Tibial artery (tissue), 4 donors: Measurements from ENCODE around the gene DERA.
"Not testable (repeated sequence)": the region's sequence is repeated elsewhere in the genome, so short reads cannot be mapped to it uniquely, and the experiment has no call there.

ENCODE experiments used
- DNase-seq, 2 donors: peaks; one replicate each; pipeline ENCODE4 v3.0.0-alpha.2; 2019
- H3K27ac ChIP-seq, 2 donors: fragments of 200-600 bp; sonication (generic) in 1 of 2; 1 replicate in 1 of 2; 2 replicates in 1 of 2; pipeline ENCODE4 v1.5.1; 2018 to 2019; ENCODE audit warnings: mild to moderate bottlenecking in 1 of 2
- H3K27me3 ChIP-seq, 2 donors: fragments of 200-600 bp; sonication (generic) in 1 of 2; one replicate each; pipeline versions ENCODE4 v1.5.1 to v1.6.0; 2016 to 2019
- H3K36me3 ChIP-seq, 3 donors: fragments of 200-600 bp; sonication (generic) in 2 of 3; one replicate each; pipeline ENCODE4 v1.5.1; 2016 to 2019; ENCODE audit warnings: mild to moderate bottlenecking in 2 of 3
- H3K4me1 ChIP-seq, 4 donors: fragments of 200-600 bp; sonication (generic) in 2 of 4; 1 replicate in 3 of 4; 2 replicates in 1 of 4; pipeline ENCODE4 v1.5.1; 2016 to 2019
- H3K4me3 ChIP-seq, 2 donors: fragments of 200-600 bp; sonication (generic) in 1 of 2; 1 replicate in 1 of 2; 2 replicates in 1 of 2; pipeline ENCODE4 v1.5.1; 2018 to 2019; ENCODE audit warnings: mild to moderate bottlenecking in 2 of 2
- H3K9me3 ChIP-seq, 3 donors: fragments of 200-600 bp; sonication (generic) in 1 of 3; one replicate each; pipeline ENCODE4 v1.5.1; 2016 to 2019
- CTCF ChIP-seq, 2 experiments: fragments of 200-600 bp in 1 of 2; fragments of 450-650 bp in 1 of 2; IDR thresholded peaks; one replicate each; pipeline ENCODE4 v1.5.1; 2017 to 2019; ENCODE audit warnings: antibody characterized with exemption in 2 of 2, mild to moderate bottlenecking in 1 of 2, moderate library complexity in 1 of 2
- intact Hi-C: fragments of 100-400 bp; cut with DNase I; formaldehyde crosslinking; loops from one replicate; pipeline ENCODE4 v1.15.0; 2023; ENCODE audit warnings: low total_unique reads

The DERA gene

DNA sequence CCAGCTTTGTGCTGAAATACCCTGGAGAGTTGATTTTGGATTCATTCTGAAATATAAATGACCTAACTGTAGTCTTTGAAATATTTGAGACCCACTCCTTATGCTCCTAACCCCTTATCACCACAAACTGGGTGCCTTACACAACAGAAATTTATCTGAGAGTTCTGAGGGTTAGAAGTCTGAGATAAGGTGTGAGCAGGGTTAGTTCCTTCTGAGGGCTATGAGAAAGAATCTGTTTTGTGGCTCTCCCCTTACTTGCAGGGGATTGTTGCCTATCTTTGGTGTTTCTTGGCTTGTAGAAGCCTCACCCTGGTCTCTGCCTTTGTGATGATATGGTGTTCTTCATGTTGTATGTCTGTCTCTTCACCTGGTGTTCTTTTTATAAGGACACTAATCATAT lies 91.7 kb downstream of the DERA start:
- no peaks in the 10 kb centered on the region for H3K27me3 ChIP-seq
- intact Hi-C loops, result no loop called here
- no peak overlapping the region for H3K27ac ChIP-seq
- H3K4me3 ChIP-seq, result no peak overlapping the region
- no peaks in the 10 kb centered on the region for H3K4me1 ChIP-seq
- no peaks in the 10 kb centered on the region for H3K9me3 ChIP-seq
- DNase-seq, result no peak
- TF ChIP-seq CTCF (IDR thresholded peaks at IDR 0.05), result no peak
- peaks cover 0 to 4% (median 0%) of the 10 kb centered on the region in 3 donors for H3K36me3 ChIP-seq

DNA sequence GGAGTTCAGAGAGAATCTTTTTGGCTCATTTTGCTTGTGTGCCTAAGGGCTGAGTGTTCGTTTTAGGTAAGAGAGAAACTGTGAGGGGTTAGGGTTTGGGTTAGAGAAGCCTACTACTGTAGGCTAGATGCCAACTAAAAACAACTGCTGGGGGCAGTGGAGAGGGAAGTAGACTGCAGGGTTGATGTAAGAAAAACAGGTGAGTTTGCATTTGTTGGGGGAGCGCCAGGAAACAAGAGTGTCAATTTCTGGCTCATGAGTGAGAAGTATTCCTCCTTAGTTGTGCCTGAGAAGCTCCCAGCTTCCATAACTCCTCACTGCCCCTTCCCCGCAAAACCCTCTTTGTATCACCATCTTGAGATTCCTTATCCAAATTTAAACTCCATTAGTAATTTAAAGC lies 92.3 kb downstream of the DERA start:
- Histone ChIP-seq H3K36me3 (peaks cover 0 to 4% (median 0%) of the 10 kb centered on the region in 3 donors), H3K9me3 (no peaks in the 10 kb centered on the region), H3K27me3 (no peaks in the 10 kb centered on the region), H3K27ac (no peak overlapping the region), H3K4me3 (no peak overlapping the region), H3K4me1 (no peaks in the 10 kb centered on the region)
- intact Hi-C loops, result no loop called here
- DNase-seq, result no peak
- no peak for TF ChIP-seq CTCF (IDR thresholded peaks at IDR 0.05)

DNA sequence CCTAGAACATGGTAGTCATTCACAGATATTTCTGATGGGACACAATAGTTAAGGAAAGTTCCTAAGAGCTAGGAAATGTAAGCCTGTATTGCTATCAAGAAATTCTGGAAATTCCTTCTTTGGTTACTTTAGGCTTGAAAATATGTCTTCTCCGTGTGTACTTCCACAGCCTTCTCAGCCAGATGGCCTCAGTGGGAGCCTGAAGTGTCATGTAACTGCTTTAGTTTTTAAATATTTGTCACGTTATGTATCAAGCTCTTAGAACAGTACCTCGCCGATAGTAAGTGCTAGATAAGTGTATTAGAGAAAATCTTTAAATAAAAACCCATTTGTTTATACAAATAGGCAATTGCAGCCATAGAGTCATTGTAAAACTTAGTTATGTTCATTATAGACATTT lies 95.6 kb downstream of the DERA start:
- Histone ChIP-seq H3K4me1 (peaks cover 0 to 5% (median 1%) of the 10 kb centered on the region in 4 donors), H3K4me3 (no peak overlapping the region), H3K27ac (no peak overlapping the region), H3K36me3 (peaks cover 0 to 4% (median 0%) of the 10 kb centered on the region in 3 donors), H3K9me3 (no peaks in the 10 kb centered on the region), H3K27me3 (no peaks in the 10 kb centered on the region)
- no peak for DNase-seq
- TF ChIP-seq CTCF (IDR thresholded peaks at IDR 0.05), result no peak
- intact Hi-C loops, result no loop called here

DNA sequence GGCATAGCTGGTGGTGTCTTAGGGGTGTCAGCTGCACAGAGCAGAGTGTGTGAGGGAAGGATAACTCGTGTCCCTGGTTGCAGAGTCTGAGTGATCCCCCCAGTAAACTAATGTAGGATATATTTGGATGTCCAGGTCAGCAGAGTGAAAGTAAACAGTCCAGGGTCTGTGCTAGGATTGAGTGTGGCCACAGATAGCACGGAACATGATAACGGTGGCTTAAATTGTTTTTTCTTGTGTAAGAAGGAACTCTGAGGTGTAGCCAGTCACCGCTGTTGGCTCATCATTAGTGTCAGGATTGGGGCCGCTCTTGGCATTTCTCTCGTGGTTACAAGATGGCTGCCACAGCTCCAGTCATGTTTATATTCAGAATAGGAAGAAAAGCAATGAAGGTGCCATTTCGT lies 97.3 kb downstream of the DERA start:
- no peak for DNase-seq
- Histone ChIP-seq H3K9me3 (no peaks in the 10 kb centered on the region), H3K4me1 (peaks cover 0 to 12% (median 5%) of the 10 kb centered on the region in 4 donors), H3K4me3 (no peak overlapping the region), H3K27ac (no peak overlapping the region), H3K27me3 (no peaks in the 10 kb centered on the region), H3K36me3 (peaks cover 0 to 4% (median 0%) of the 10 kb centered on the region in 3 donors)
- TF ChIP-seq CTCF (IDR thresholded peaks at IDR 0.05), result no peak
- intact Hi-C loops, result no loop called here

DNA sequence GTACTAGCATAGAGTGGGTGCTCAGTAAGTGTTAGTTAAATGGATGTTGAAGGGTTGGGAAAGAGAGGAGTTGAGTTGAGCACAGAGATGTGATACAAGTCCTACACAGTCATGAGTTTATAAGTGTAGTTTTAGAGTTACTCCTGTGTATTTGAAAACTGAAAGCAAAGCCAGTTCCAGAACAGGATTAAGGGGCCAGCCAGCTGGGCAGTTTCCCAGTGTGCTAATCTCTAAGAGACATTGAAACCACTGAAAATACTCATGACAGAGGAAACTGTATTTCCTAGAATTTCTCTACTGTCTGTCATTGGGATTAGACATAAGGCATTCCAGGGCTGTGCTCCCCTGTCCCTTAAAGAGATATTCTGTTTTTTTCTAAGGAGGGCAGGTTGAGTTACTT lies 101.0 kb downstream of the DERA start:
- Histone ChIP-seq H3K4me3 (no peak overlapping the region), H3K4me1 (peaks cover 0 to 12% (median 5%) of the 10 kb centered on the region in 4 donors), H3K9me3 (no peaks in the 10 kb centered on the region), H3K27ac (no peak overlapping the region), H3K36me3 (peaks cover 0 to 9% (median 9%) of the 10 kb centered on the region in 3 donors), H3K27me3 (no peaks in the 10 kb centered on the region)
- intact Hi-C loops, result no loop called here
- DNase-seq, result peak in 1 of 2 donors; percentile 69
- TF ChIP-seq CTCF (IDR thresholded peaks at IDR 0.05), result no peak

DNA sequence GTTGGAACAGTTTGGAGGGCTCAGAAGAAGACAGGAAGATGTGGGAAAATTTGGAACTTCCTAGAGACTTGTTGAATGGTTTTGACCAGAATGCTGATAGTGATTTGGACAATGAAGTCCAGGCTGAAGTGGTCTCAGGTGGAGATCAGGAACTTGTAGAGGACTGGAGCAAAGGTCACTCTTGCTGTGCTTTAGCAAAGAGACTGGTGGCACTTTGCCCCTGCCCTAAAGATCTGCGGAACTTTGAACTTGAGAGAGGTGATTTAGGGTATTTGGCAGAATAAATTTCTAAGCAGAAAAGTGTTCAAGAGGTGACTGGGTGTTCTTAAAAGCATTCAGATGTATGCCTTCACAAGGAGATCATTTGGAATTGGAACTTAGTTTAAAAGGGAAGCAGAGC lies 102.6 kb downstream of the DERA start:
- H3K27me3 ChIP-seq, intact Hi-C loops, H3K36me3 ChIP-seq: not testable (repeated sequence)

GRCh38 chr12:16014394-16014793 lies 103.3 kb downstream of the DERA start:
- H3K9me3 ChIP-seq, intact Hi-C loops, H3K4me3 ChIP-seq, H3K36me3 ChIP-seq, DNase-seq, H3K27ac ChIP-seq, H3K27me3 ChIP-seq: not testable (repeated sequence)
- peaks cover 0 to 12% (median 5%) of the 10 kb centered on the region in 4 donors for H3K4me1 ChIP-seq

More for the DNA sequence above, 102.6 kb downstream of the DERA start:
- H3K27ac ChIP-seq, H3K4me3 ChIP-seq, H3K9me3 ChIP-seq, DNase-seq: not testable (repeated sequence)
- H3K4me1 ChIP-seq, result peaks cover 0 to 12% (median 5%) of the 10 kb centered on the region in 4 donors
